Astrocyte of the spinal cord (primary cell): Measurements from ENCODE around the gene TBC1D22A.

Source experiments
- DNase-seq: peaks from one replicate; pipeline ENCODE4 v3.0.0; 2011; ENCODE audit warnings: low read depth, low spot score
- H3K4me3 ChIP-seq: 2 replicates; pipeline ENCODE4 v1.5.1; 2011; ENCODE audit warnings: low read depth, mild to moderate bottlenecking, low read length, moderate library complexity
- CTCF ChIP-seq: IDR thresholded peaks from 2 replicates; pipeline ENCODE4 v1.5.1; 2012; ENCODE audit warnings: low read depth, mild to moderate bottlenecking, low read length, inconsistent platforms
- in situ Hi-C: cut with HindIII; loops from 2 replicates; pipeline ENCODE4 v1.10.0; 2017; ENCODE audit warnings: low sequenced_read_pairs

Gene TBC1D22A

DNA sequence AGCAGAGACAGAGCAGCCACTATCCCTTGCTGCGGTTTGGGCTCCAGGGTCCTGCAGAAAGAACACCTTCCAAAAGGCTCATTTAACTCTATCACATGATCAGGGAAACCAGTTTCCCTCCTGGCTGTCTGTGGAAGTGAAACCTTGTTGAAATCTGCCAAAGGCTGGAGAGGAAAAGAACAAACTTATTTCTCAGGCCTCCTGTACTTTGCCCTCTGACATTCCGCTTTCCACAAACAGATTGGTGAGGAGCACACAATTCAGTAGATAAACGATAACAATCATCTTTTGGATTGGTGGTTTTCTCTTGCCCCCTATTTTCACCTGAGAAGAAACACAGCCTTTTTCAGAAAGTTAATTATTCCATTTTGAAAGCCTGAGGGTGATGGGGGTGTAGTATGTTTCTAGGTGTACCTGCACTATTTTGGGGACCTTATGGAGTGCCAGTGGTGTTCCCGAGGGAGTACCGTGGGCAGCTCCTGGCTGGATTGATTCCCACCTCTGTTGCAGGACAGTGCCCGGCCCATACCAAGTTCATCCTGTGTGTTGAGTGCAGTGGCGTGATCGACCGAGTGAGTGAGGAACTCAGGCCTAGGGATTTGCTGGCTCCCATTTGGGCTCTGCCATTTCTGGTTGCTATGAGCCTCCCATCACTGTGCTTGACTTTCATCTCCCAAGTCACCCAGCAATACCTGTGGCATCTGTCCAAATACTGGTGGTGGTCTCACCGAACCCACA lies 102.0 kb downstream of the TBC1D22A start:
- H3K4me3 ChIP-seq, result no peak overlapping the region
- in situ Hi-C loops, result no loop called here
- no peak for TF ChIP-seq CTCF
- no peak for DNase-seq

DNA sequence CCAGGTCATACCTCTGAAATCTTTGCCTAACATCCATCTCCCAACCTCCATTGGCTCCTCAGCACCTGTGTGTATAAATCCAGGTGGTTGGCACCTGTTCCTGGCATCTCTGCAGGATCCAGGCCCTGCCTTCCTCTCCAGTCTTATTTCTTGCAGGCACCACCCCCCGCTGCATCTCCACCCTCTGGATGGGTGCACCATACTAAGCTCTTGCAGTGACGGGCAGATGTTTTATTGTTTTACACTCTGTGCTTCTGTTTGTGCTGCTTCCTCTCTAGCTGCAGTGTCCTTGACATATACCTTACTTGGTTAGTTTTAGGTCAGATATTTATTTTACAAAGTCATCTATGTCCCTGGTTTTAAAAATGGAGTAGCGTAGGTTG lies 102.6 kb downstream of the TBC1D22A start:
- no peak overlapping the region for H3K4me3 ChIP-seq
- no peak for TF ChIP-seq CTCF
- DNase-seq, result no peak
- in situ Hi-C loops, result no loop called here

DNA sequence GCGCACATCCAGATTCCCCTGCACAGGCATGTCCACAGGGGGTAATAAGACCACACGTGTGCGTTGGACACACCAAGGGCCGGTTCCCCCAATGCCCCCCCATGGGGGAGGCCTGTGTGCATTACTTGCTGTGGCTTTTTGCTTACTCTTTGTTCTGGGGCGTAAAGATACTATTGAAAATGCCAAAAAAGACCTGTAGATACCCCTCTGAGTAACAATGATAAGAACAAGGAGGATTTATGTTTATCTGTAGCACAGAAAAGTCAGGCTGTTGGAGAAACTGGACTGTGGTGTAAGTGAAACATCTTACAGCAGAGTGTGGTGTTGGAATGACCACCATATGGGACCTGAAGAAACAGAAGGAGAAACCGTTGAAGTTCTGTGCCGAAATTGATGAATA lies 103.2 kb downstream of the TBC1D22A start:
- in situ Hi-C loops, result no loop called here
- no peak overlapping the region for H3K4me3 ChIP-seq
- DNase-seq, result no peak
- TF ChIP-seq CTCF, result no peak

DNA sequence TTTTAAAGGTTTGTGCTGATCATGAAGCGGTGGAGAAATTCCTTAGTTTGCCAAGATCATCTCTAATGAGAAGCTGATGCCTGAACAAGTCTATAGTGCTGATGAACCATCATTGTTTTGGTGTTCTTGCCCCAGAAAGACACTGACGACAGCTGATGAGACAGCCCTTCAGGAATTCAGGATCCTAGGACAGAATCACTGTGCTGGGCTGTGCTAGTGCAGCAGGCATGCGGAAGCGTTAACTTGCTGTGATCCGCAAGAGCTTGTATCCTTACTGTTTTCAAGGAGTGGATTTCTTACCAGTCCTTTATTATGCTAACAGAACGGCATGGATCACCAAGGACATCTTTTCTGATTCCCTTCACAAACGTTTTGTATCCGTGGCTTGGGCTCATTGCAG lies 104.1 kb downstream of the TBC1D22A start:
- no peak for TF ChIP-seq CTCF
- no peak overlapping the region for H3K4me3 ChIP-seq
- in situ Hi-C loops, result no loop called here
- DNase-seq, result peak; percentile 87

- no peak for TF ChIP-seq CTCF
- in situ Hi-C loops, result no loop called here
- DNase-seq, result no peak
- no peak overlapping the region for H3K4me3 ChIP-seq
Measured at GRCh38 chr22:46867106-46867505, 104.7 kb downstream of the TBC1D22A start.

GRCh38 chr22:46869329-46869728 lies 106.9 kb downstream of the TBC1D22A start:
- no peak overlapping the region for H3K4me3 ChIP-seq

More at GRCh38 chr22:46869329-46869728, 106.9 kb downstream of the TBC1D22A start:
- no peak for DNase-seq
- no peak for TF ChIP-seq CTCF
- in situ Hi-C loops, result no loop called here
